ENCODE results near the gene USP25.

USP25 gene

GRCh38 chr21:15718711-15719110, 11.1 kb upstream of the USP25 start:
- Histone ChIP-seq H3K27ac (no peak overlapping the region), H3K4me3 (no peak overlapping the region)
- no peak for TF ChIP-seq CTCF (IDR thresholded peaks at IDR 0.05)
- no peak for DNase-seq (ENCODE audit: low spot score)

DNA sequence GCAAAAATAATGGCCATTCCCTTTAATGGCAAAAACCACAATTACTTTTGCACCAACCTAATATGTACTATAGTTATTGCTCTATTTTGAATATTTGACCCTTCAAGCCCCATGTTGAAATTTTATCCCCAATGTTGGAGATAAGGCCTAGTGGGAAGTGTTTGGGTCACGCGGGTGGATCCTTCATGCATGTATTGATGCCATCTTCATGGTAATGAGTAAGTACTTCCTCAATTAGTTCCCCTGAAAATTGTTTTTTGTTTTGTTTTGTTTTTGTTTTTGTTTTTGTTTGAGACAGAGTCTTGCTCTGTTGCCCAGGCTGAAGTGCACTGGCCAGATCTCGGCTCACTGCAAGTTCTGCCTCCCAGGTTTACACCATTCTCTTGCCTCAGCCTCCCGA, 9.8 kb upstream of the USP25 start:
- no peak overlapping the region for H3K4me3 ChIP-seq
- no peak overlapping the region for H3K27ac ChIP-seq
- no peak for TF ChIP-seq CTCF (IDR thresholded peaks at IDR 0.05)
- DNase-seq (ENCODE audit: low spot score): no peak

DNA sequence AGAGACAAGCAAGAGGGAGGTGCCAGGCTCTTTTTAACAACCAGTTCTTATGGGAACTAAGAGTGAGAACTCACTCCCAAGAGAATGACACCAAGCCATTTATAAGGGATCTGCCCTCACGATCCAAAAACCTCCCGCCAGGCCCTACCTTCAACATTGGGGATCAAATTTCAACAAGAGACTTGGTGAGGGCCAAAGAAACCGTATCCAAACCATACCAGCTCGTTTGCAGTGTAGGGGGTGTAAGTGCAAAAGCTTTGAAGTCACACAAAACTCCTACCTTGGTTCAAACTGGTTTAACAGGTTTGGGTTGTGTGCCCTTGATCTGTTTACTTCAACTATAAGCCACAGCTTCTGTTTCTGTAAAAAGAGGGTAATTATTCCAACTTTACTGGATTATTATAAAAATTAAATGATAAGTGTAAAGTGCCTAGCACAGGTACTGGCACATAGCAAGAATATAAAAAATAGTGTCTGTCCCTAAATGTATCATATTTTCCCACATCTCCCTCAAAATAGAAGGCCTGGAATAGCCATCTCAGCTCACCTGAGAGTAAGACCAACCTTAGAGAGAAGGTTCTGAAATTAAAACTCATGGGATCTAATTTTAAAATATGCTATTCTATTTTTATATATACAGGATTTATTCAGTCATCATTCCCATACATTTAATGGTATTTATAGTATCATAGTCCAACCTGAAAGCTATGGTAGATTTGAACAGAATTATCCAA, 7.0 kb upstream of the USP25 start:
- Histone ChIP-seq H3K4me3 (no peak overlapping the region), H3K27ac (no peak overlapping the region)
- TF ChIP-seq CTCF (IDR thresholded peaks at IDR 0.05): no peak
- DNase-seq (ENCODE audit: low spot score): no peak

DNA sequence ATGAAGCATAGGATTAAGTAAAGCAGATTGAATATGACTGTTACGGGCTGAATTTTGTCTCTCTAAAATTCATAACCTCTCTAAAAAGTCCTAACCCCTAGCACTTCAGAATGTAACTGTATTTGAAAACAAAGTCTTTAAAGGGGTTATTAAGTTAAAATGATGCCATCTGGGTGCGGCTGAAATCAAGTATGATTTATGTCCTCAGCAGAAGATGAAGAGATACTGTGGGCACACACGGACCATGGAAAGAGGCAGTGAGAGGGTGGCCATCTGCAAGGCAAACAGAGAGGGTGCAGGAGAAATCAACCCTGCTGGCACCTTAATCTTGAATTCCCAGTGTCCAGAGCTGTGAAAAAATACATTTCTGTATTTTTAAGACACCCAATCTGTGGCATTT, 3.8 kb upstream of the USP25 start:
- no peak for TF ChIP-seq CTCF (IDR thresholded peaks at IDR 0.05)
- no peak overlapping the region for H3K27ac ChIP-seq
- no peak for DNase-seq (ENCODE audit: low spot score)
- H3K4me3 ChIP-seq: no peak overlapping the region

GRCh38 chr21:15728046-15728445, 1.7 kb upstream of the USP25 start:
- DNase-seq (ENCODE audit: low spot score): no peak
- Histone ChIP-seq H3K4me3 (no peak overlapping the region), H3K27ac (no peak overlapping the region)
- no peak for TF ChIP-seq CTCF (IDR thresholded peaks at IDR 0.05)

DNA sequence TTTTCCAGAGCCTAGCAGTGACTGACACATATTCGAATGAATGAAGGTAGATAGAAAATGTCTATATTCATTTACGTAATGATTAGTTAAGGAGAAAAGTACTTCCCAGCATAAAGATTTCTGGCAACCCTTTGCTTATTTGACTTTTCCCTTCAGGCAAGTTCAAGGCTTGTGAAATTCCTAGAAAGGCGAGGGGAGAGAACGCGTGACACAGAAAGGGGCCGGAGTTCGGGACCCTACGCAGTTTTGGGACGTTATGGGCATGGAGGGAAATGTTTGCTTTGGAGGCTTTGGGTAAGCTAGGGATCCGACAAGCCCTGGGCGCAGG, 472 bp upstream of the USP25 start:
- DNase-seq (ENCODE audit: low spot score): no peak
- peak overlapping the region; percentile 93 for H3K4me3 ChIP-seq
- no peak for TF ChIP-seq CTCF (IDR thresholded peaks at IDR 0.05)
- H3K27ac ChIP-seq: peak overlapping the region; percentile 87 to 97

DNA sequence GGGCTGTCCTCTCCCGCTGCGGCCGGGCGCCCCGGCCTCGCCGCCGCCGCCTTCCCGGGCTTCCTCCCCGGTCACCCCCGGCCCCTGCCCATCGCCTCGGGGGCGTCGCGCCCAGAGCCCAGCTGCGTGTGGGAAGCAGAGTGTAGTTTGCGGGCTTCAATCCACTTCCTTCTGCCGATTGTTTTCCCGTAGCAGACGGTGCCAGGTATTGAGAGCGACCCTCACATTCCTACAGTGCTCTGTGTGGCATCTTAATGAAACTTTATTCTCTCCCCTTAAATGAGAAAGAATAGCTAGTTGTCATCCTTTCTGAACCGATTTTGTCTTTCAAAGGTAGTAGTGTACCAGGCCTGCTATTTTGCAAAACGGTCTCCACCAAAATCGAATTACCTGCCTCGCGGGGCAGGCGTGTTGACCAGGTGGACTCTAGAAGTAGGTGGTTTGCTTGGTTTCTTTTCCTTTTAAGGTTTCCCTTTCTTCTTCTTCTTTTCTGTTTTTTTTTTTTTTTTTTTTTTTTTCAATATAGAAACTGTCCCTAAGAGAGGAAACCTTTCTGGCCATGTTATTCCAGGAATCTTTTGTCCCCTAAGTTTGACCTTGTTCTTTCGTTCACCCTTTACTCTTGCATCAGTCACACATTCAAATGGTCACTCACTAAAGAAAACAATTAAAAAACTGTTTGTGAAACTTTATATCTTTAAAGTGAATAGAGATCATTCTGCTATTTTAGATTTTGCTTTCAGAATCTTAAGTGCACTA, 881 bp downstream of the USP25 start:
- H3K4me3 ChIP-seq: peak overlapping the region; percentile 93
- H3K27ac ChIP-seq: peak overlapping the region; percentile 87 to 97
- TF ChIP-seq CTCF (IDR thresholded peaks at IDR 0.05): no peak
- DNase-seq (ENCODE audit: low spot score): no peak

All from coronary artery (tissue), 2 donors.